Nephron (organoid): ENCODE data around the gene CHRNG.

Source experiments
- H3K27ac Mint-ChIP-seq, 3 experiments: 2 replicates each; pipeline ENCODE4 v1.8.0; 2020; ENCODE audit warnings: mixed read lengths in 3 of 3, mild to moderate bottlenecking in 2 of 3, moderate library complexity in 1 of 3
- H3K27me3 Mint-ChIP-seq: 2 replicates; pipeline ENCODE4 v1.8.0; 2021; ENCODE audit warnings: low read depth, mild to moderate bottlenecking, moderate library complexity, mixed read lengths
- H3K36me3 Mint-ChIP-seq: 2 replicates; pipeline ENCODE4 v1.8.0; 2020; ENCODE audit warnings: low read depth, mixed read lengths
- H3K4me1 Mint-ChIP-seq: 2 replicates; pipeline ENCODE4 v1.8.0; 2020; ENCODE audit warnings: mixed read lengths
- H3K4me3 Mint-ChIP-seq, 3 experiments: 2 replicates each; pipeline ENCODE4 v1.8.0; 2020; ENCODE audit warnings: mild to moderate bottlenecking in 3 of 3, mixed read lengths in 3 of 3, moderate library complexity in 2 of 3
- H3K9me3 Mint-ChIP-seq: 2 replicates; pipeline ENCODE4 v1.8.0; 2020; ENCODE audit warnings: mixed read lengths
- CTCF ChIP-seq, 3 experiments: fragments of 200-600 bp; sonication (generic); IDR thresholded peaks; one replicate each; pipeline ENCODE4 v1.5.0; 2021; ENCODE audit warnings: antibody characterized with exemption in 3 of 3; ENCODE audit not compliant: unreplicated experiment in 3 of 3

The CHRNG gene

GRCh38 chr2:232508251-232508650 lies 31.2 kb upstream of the CHRNG start:
- no peaks in the 10 kb centered on the region for H3K36me3 Mint-ChIP-seq
- no peak overlapping the region for H3K27ac Mint-ChIP-seq
- H3K9me3 Mint-ChIP-seq = no peaks in the 10 kb centered on the region
- peaks cover 25% of the 10 kb centered on the region for H3K4me1 Mint-ChIP-seq
- no peak overlapping the region for H3K4me3 Mint-ChIP-seq
- no peak for TF ChIP-seq CTCF (IDR thresholded peaks at IDR 0.05; ENCODE audit: unreplicated experiment in 3 of 3)
- H3K27me3 Mint-ChIP-seq = peaks cover 79% of the 10 kb centered on the region

GRCh38 chr2:232511336-232511890 lies 28.1 kb upstream of the CHRNG start:
- peaks cover 26% of the 10 kb centered on the region for H3K4me1 Mint-ChIP-seq
- no peak overlapping the region for H3K27ac Mint-ChIP-seq
- H3K27me3 Mint-ChIP-seq = peaks cover 67% of the 10 kb centered on the region
- H3K4me3 Mint-ChIP-seq = no peak overlapping the region
- no peaks in the 10 kb centered on the region for H3K36me3 Mint-ChIP-seq
- no peaks in the 10 kb centered on the region for H3K9me3 Mint-ChIP-seq
- TF ChIP-seq CTCF (IDR thresholded peaks at IDR 0.05; ENCODE audit: unreplicated experiment in 3 of 3) = no peak

- no peaks in the 10 kb centered on the region for H3K36me3 Mint-ChIP-seq
- H3K4me1 Mint-ChIP-seq = peaks cover 33% of the 10 kb centered on the region
- H3K27me3 Mint-ChIP-seq = peaks cover 68% of the 10 kb centered on the region
- no peaks in the 10 kb centered on the region for H3K9me3 Mint-ChIP-seq
- no peak overlapping the region for H3K27ac Mint-ChIP-seq
- no peak overlapping the region for H3K4me3 Mint-ChIP-seq
- no peak for TF ChIP-seq CTCF (IDR thresholded peaks at IDR 0.05; ENCODE audit: unreplicated experiment in 3 of 3)
These were observed 26.9 kb upstream of the CHRNG start for GRCh38 chr2:232512602-232513001.

GRCh38 chr2:232513353-232513752 lies 26.1 kb upstream of the CHRNG start:
- Mint-ChIP-seq H3K36me3 (no peaks in the 10 kb centered on the region), H3K27ac (no peak overlapping the region), H3K27me3 (peaks cover 70% of the 10 kb centered on the region), H3K4me1 (peaks cover 35% of the 10 kb centered on the region), H3K4me3 (no peak overlapping the region), H3K9me3 (no peaks in the 10 kb centered on the region)
- no peak for TF ChIP-seq CTCF (IDR thresholded peaks at IDR 0.05; ENCODE audit: unreplicated experiment in 3 of 3)

- peaks cover 45% of the 10 kb centered on the region for H3K4me1 Mint-ChIP-seq
These were observed 23.9 kb upstream of the CHRNG start for GRCh38 chr2:232515639-232516038.

More at GRCh38 chr2:232515639-232516038, 23.9 kb upstream of the CHRNG start:
- H3K27ac Mint-ChIP-seq = no peak overlapping the region
- H3K27me3 Mint-ChIP-seq = peaks cover 71% of the 10 kb centered on the region
- H3K4me3 Mint-ChIP-seq = peak overlapping the region in 1 of 3 experiments; percentile 33
- no peaks in the 10 kb centered on the region for H3K36me3 Mint-ChIP-seq
- no peaks in the 10 kb centered on the region for H3K9me3 Mint-ChIP-seq
- no peak for TF ChIP-seq CTCF (IDR thresholded peaks at IDR 0.05; ENCODE audit: unreplicated experiment in 3 of 3)
